Esophagus (tissue), 2 donors: Measurements from ENCODE around the gene BFSP2. TPM values are rescaled to one million over a fixed set of nuclear protein-coding genes. Genes with fewer than 3 reads are reported as not detected.
A peak's percentile ranks its signal among the peaks of the same experiment; 100 is the strongest.
"Not testable (repeated sequence)": the region's sequence is repeated elsewhere in the genome, so short reads cannot be mapped to it uniquely, and the experiment has no call there.

Experiments used
- H3K27ac ChIP-seq, 2 donors: one replicate each; pipeline ENCODE4 v1.5.1; 2013; ENCODE audit warnings: low read depth in 2 of 2, mild to moderate bottlenecking in 2 of 2, inconsistent platforms in 1 of 2, low read length in 1 of 2, moderate library complexity in 1 of 2
- H3K27me3 ChIP-seq, 2 donors: one replicate each; pipeline ENCODE4 v1.6.1; 2013; ENCODE audit warnings: low read length in 2 of 2, control low read depth in 1 of 2, mild to moderate bottlenecking in 1 of 2; ENCODE audit not compliant: insufficient read depth in 2 of 2, control insufficient read depth in 1 of 2
- H3K36me3 ChIP-seq, 2 donors: one replicate each; pipeline ENCODE4 v1.6.1; 2013; ENCODE audit warnings: low read length in 1 of 2; ENCODE audit not compliant: control insufficient read depth in 2 of 2, insufficient read depth in 2 of 2
- H3K4me1 ChIP-seq, 2 donors: one replicate each; pipeline ENCODE4 v1.6.1; 2013; ENCODE audit warnings: low read length in 1 of 2; ENCODE audit not compliant: control insufficient read depth in 2 of 2, insufficient read depth in 2 of 2
- H3K4me3 ChIP-seq, 2 donors: one replicate each; pipeline ENCODE4 v1.5.1; 2013; ENCODE audit warnings: low read length in 2 of 2, mild to moderate bottlenecking in 2 of 2, low read depth in 1 of 2, moderate library complexity in 1 of 2
- H3K9me3 ChIP-seq, 2 donors: one replicate each; pipeline ENCODE4 v1.6.1; 2013; ENCODE audit warnings: mild to moderate bottlenecking in 2 of 2, low read depth in 1 of 2, low read length in 1 of 2, moderate library complexity in 1 of 2; ENCODE audit not compliant: control insufficient read depth in 2 of 2, insufficient read depth in 1 of 2
- WGBS, 2 donors: extraction: QIAGEN DNeasy Blood & Tissue Kit; methylation state at CpG; one replicate each; pipeline ENCODE4 v1.1.7; 2013; 5-methylcytosine and 5-hydroxymethylcytosine counted together
- polyA plus RNA-seq, 2 donors: library from polyadenylated mRNA; stranded (reverse); fragments of 200-250 nt; gene quantifications; one replicate each; pipeline ENCODE4 v1.2.3, GENCODE V29; 2013
- donor health status: healthy with polysubstance abuse.
- donor health status: Bipolar disorder and iron deficiency.

Gene BFSP2
- polyA plus RNA-seq, 2 donors: not detected

DNA sequence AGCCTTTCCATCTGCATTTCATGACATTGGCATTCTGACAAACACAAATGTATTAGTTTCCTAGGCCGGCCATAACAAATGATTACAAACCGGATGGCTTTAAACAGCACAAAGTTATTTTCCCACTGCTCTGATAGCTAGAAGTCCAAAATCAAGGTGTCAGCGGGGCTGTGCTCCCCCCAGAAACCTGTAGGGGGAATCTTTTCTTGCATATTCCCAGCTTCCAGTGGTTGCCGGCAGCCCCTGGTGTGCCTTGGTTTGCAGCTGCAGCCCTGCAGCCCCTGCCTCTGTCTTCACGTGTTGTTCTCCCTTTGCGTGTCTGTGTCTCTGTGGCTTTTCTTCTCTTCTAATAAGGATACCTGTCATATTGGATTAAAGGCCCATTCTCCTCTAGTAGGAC lies 94.6 kb downstream of the BFSP2 start:
- 77 to 78% methylated on average over 6 of the region's 6 CpGs for WGBS, 2 donors

DNA sequence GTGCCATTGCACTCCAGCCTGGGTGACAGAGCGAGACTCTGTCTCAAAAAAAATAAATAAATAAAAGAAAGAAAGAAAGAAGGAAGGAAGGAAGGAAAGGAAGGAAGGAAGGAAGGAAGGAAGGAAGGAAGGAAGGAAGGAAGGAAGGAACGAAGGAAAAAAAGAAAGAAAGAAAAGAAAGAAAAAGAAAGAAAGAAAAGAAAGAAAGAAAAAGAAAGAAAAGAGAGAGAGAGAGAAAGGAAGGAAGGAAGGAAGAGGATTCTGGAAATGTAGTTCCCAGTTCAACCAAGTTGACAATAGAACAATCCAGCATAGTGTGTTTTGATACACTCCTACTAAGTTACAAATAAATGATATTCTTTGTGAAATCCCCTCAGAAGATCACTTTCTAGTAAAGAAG lies 102.7 kb downstream of the BFSP2 start:
- not testable (repeated sequence) for H3K27ac ChIP-seq, H3K27me3 ChIP-seq, H3K9me3 ChIP-seq, H3K4me3 ChIP-seq, H3K4me1 ChIP-seq, H3K36me3 ChIP-seq
- WGBS, 2 donors: 90 to 96% methylated on average over 1 to 2 of the region's 2 CpGs

More for the DNA sequence above, 94.6 kb downstream of the BFSP2 start:
- Histone ChIP-seq H3K36me3 (no peaks in the 10 kb centered on the region), H3K9me3 (no peaks in the 10 kb centered on the region), H3K27ac (no peak overlapping the region), H3K27me3 (no peaks in the 10 kb centered on the region), H3K4me1 (peaks cover 0 to 5% of the 10 kb centered on the region in 2 donors), H3K4me3 (no peak overlapping the region)

DNA sequence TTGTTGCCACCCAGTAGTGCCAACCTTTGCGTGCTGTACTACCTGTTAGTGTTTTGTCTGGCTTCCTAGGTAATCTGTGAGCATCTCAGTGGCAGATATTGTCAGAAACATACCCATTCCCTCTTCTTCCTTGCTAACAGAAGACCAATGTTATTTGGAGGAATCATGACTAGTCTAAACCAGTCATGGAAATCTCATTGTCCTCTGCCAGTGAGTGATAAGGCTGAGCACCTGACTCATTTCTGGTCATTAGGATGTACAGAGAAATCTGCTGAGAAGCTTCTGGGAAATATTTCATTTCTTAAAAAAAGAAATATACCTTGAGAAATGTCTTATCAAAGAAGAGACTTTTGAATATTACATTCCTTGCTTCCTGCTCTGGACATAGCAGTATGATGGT lies 103.6 kb downstream of the BFSP2 start:
- 0 to 68% methylated on average over 1 of the region's 1 CpG for WGBS, 2 donors
- no peaks in the 10 kb centered on the region for H3K27me3 ChIP-seq
- H3K4me1 ChIP-seq: peaks cover 0 to 2% of the 10 kb centered on the region in 2 donors
- H3K9me3 ChIP-seq: no peaks in the 10 kb centered on the region
- no peaks in the 10 kb centered on the region for H3K36me3 ChIP-seq
- no peak overlapping the region for H3K4me3 ChIP-seq
- no peak overlapping the region for H3K27ac ChIP-seq

DNA sequence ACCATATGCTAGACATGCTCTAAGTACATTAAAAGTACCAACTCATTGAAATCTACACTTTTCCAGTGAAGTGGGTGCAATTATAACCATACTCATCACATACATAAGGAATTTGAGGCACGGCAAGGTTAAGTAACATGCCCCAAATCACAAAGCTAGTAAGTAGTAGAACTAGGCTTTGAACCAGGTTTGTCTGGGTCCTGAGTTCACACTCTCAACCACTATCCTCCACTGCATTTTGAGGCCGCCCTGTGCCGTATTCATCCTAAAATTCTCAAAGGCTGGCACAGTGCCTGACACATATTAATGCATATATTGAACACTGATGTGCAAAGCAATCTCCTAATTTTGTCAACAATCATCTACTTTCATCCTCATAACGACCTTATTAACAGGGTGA lies 104.9 kb downstream of the BFSP2 start:
- no peak overlapping the region for H3K27ac ChIP-seq
- H3K4me3 ChIP-seq: no peak overlapping the region
- H3K36me3 ChIP-seq: no peaks in the 10 kb centered on the region
- no peaks in the 10 kb centered on the region for H3K27me3 ChIP-seq
- WGBS, 2 donors: 86 to 91% methylated on average over 4 of the region's 4 CpGs
- no peaks in the 10 kb centered on the region for H3K9me3 ChIP-seq
- H3K4me1 ChIP-seq: peaks cover 0 to 2% of the 10 kb centered on the region in 2 donors

DNA sequence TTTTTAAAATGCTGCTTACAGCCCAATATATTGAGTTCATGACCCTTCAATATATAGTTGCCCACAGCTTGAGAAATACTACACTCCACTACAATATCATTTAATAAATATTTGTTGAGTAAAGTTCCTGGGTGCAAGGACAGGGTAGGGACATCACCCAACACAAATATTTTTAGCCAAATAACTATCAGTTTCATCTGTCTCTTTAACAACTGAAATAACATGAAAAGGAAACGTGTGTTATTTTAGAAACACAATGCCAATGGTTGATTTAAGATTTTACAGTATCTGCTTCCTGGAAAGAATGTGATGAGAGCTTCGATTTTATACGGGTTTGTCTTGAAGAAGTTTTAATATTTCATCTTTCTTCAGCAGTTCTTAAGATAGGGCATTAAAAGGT lies 106.0 kb downstream of the BFSP2 start:
- H3K27ac ChIP-seq: no peak overlapping the region
- WGBS, 2 donors: 4 to 10% methylated on average over 3 of the region's 3 CpGs
- peaks cover 0 to 2% of the 10 kb centered on the region in 2 donors for H3K4me1 ChIP-seq
- no peaks in the 10 kb centered on the region for H3K9me3 ChIP-seq
- no peaks in the 10 kb centered on the region for H3K27me3 ChIP-seq
- no peak overlapping the region for H3K4me3 ChIP-seq
- no peaks in the 10 kb centered on the region for H3K36me3 ChIP-seq

DNA sequence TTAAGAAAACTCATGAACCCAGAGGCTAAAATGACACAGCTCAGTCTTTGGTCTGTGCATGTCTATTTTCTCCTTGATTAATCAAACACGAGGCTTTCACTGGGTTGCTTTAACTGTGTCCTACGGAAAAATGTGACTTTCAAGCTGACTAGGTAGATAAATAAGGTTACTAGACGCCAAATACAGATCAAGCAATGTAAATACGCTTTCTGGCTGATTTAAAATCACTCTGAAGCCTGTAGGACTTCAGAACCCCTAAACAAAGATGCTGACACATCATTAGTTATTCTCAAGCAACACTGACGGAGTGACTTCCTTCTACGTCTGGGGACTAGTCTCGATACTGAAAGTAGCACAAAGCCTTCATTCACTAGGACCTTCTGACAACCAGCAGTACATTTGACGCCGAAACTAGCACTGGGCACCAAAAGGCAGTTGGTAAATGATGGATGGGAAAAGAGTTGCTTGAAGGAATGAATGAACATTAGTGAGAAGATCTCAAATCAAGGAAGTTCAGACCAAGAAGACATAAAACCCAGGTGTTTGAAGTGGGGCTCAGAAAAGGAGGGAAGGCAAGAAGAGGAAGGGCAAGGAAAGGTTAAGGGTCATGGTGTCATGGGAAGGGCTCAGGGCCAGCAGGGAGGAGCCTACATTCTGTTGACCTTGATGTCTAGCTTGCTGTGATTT lies 106.5 kb downstream of the BFSP2 start:
- Histone ChIP-seq H3K4me3 (peak overlapping the region in 1 of 2 donors; percentile 11), H3K9me3 (no peaks in the 10 kb centered on the region), H3K27ac (peak overlapping the region in 1 of 2 donors; percentile 68)

DNA sequence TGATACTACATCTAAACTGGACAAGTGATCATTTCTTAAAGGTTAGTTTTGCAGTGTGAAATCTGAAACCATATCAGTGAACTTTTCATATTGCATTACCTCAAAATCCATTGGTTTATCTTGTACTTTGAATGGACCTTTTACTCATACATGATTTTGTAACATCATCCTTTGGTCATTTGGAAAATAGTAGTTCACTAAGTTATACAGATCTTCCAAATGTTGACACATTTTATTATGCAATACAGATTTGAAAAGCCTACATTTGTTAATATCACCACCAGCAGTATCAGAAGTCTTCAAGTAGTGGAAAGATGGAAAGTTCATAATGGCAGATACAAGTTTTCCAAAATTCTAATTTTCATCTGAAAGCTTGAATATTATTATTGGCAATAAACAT lies 109.6 kb downstream of the BFSP2 start:
- H3K27me3 ChIP-seq: no peaks in the 10 kb centered on the region
- H3K27ac ChIP-seq: no peak overlapping the region
- H3K4me1 ChIP-seq: no peaks in the 10 kb centered on the region
- no peaks in the 10 kb centered on the region for H3K9me3 ChIP-seq
- H3K4me3 ChIP-seq: no peak overlapping the region
- H3K36me3 ChIP-seq: no peaks in the 10 kb centered on the region

More for the DNA sequence above, 106.5 kb downstream of the BFSP2 start:
- WGBS, 2 donors: 22 to 26% methylated on average over 9 of the region's 9 CpGs
- no peaks in the 10 kb centered on the region for H3K36me3 ChIP-seq
- peaks cover 0 to 2% of the 10 kb centered on the region in 2 donors for H3K4me1 ChIP-seq
- no peaks in the 10 kb centered on the region for H3K27me3 ChIP-seq

DNA sequence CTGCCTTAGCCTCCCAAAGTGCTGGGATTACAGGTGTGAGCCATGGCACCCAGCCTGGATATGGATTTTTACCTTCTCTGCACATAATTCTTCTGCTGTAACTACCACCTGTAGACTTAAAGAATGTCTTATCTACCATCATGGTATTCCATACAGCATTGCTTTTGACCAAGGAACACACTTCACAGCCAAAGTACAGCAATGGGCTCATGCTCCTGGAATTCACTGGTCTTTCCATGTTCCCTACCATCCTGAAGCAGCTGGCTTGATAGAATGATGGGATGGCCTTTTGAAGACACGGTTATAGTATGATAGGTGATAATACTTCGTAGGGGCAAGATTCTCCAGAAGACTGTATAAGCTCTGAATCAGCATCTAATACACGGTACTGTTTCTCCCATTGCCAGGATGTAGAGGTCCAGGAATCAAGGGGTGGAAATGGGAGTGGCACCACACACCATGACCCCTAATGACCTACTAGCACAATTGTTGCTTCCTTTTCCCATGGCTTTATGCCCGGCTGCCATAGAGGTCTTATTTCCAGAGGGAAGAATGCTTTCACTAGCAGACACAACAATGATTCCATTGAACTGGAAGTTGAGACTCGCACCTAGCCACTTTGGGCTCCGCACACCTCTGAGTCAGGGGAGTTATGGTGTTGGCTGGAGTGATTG lies 112.7 kb downstream of the BFSP2 start:
- Histone ChIP-seq H3K9me3 (no peaks in the 10 kb centered on the region), H3K36me3 (no peaks in the 10 kb centered on the region), H3K27me3 (no peaks in the 10 kb centered on the region), H3K4me3 (no peak overlapping the region), H3K27ac (no peak overlapping the region), H3K4me1 (peaks cover 0 to 3% of the 10 kb centered on the region in 2 donors)
- 87 to 92% methylated on average over 6 of the region's 6 CpGs for WGBS, 2 donors

DNA sequence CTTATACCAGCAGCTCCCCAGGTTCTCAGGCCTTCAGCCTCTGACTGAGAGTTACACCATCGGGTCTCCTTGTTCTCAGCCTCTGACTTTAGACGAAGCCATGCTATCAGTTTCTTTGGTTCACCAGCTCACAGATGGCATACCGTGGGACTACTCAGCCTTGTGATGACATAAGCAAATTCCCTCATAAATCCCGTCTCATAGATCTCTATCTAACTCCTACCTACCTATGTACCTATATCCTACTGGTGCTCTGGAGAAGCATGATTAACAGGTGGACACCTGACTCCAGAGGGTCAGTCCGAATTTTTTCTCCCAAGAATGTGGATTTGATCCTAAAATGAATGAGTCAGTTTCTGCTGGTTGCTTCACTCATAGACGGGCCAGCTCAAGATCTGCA lies 114.6 kb downstream of the BFSP2 start:
- Histone ChIP-seq H3K4me1 (peaks cover 0 to 5% of the 10 kb centered on the region in 2 donors), H3K27me3 (no peaks in the 10 kb centered on the region), H3K9me3 (no peaks in the 10 kb centered on the region), H3K36me3 (no peaks in the 10 kb centered on the region), H3K4me3 (no peak overlapping the region), H3K27ac (no peak overlapping the region)
- 92 to 95% methylated on average over 6 of the region's 6 CpGs for WGBS, 2 donors

DNA sequence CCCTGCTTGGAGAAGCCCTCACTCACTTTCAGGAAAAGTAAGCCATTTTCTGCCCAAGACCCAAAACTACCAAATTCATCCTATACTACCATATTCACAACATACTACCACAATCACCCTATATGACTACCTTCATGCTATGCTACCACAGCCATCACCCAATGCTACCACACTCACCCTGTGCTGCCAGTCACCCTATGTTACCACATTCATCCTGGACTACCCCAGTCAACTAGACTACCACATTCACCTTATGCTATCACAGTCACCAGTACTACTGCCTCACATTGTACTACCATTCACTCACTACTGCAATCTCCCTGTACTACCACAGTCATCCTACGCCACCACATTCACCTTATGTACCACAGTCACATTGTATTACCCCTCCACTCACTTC lies 115.3 kb downstream of the BFSP2 start:
- Histone ChIP-seq H3K27me3 (no peaks in the 10 kb centered on the region), H3K4me3 (no peak overlapping the region), H3K4me1 (peaks cover 0 to 5% of the 10 kb centered on the region in 2 donors), H3K36me3 (no peaks in the 10 kb centered on the region), H3K27ac (no peak overlapping the region), H3K9me3 (no peaks in the 10 kb centered on the region)
- 95 to 97% methylated on average over 1 of the region's 1 CpG for WGBS, 2 donors
